HG02870 (cell line): Measurements from ENCODE around the gene BOD1.

Experiments used
- ATAC-seq: cut with Tn5 transposase; IDR thresholded peaks from one replicate; pipeline ENCODE4 v1.9.1; 2021; ENCODE audit warnings: mild to moderate bottlenecking, moderate library complexity; ENCODE audit not compliant: unreplicated experiment

Gene BOD1

GRCh38 chr5:173642191-173642816, 25.9 kb upstream of the BOD1 start:
- ATAC-seq = no peak

GRCh38 chr5:173640156-173640804, 23.8 kb upstream of the BOD1 start:
- ATAC-seq = no peak

- no peak for ATAC-seq
Observed at GRCh38 chr5:173638126-173639040, 21.9 kb upstream of the BOD1 start.

- ATAC-seq = no peak
Observed at GRCh38 chr5:173637340-173637739, 20.9 kb upstream of the BOD1 start.

- no peak for ATAC-seq
Observed at GRCh38 chr5:173634465-173634983, 18.1 kb upstream of the BOD1 start.

- ATAC-seq = no peak
Observed at GRCh38 chr5:173633304-173633703, 16.9 kb upstream of the BOD1 start.

- ATAC-seq = no peak
Observed at GRCh38 chr5:173631478-173631877, 15.0 kb upstream of the BOD1 start.

- no peak for ATAC-seq
Observed at GRCh38 chr5:173630724-173631365, 14.4 kb upstream of the BOD1 start.

GRCh38 chr5:173629628-173630027, 13.2 kb upstream of the BOD1 start:
- ATAC-seq = no peak

- ATAC-seq = no peak
Observed at GRCh38 chr5:173628501-173628900, 12.1 kb upstream of the BOD1 start.

GRCh38 chr5:173627860-173628392, 11.5 kb upstream of the BOD1 start:
- no peak for ATAC-seq

GRCh38 chr5:173627271-173627670, 10.8 kb upstream of the BOD1 start:
- no peak for ATAC-seq

GRCh38 chr5:173626505-173626820, 10.0 kb upstream of the BOD1 start:
- ATAC-seq = no peak

- no peak for ATAC-seq
Observed at GRCh38 chr5:173625673-173626504, 9.4 kb upstream of the BOD1 start.

GRCh38 chr5:173625261-173625660, 8.8 kb upstream of the BOD1 start:
- ATAC-seq = no peak

GRCh38 chr5:173624282-173624681, 7.8 kb upstream of the BOD1 start:
- no peak for ATAC-seq

- no peak for ATAC-seq
Observed at GRCh38 chr5:173623789-173624188, 7.3 kb upstream of the BOD1 start.

GRCh38 chr5:173623296-173623771, 6.9 kb upstream of the BOD1 start:
- ATAC-seq = no peak

GRCh38 chr5:173622183-173623047, 6.0 kb upstream of the BOD1 start:
- no peak for ATAC-seq
